ENCODE results near the gene PPIB.

PPIB gene

GRCh38 chr15:64151727-64152506 lies 10.9 kb downstream of the PPIB start, which contains the start of gene SNX22:
TSS of gene SNX22 (plus strand) at chr15:64151731. CDS start at chr15:64151776, 45 bp downstream.
- H3K4me3 ChIP-seq (ENCODE audit: low read depth, low read length), result peak within 1 kb of the TSS; percentile 81
- TF ChIP-seq, protein P1, sequence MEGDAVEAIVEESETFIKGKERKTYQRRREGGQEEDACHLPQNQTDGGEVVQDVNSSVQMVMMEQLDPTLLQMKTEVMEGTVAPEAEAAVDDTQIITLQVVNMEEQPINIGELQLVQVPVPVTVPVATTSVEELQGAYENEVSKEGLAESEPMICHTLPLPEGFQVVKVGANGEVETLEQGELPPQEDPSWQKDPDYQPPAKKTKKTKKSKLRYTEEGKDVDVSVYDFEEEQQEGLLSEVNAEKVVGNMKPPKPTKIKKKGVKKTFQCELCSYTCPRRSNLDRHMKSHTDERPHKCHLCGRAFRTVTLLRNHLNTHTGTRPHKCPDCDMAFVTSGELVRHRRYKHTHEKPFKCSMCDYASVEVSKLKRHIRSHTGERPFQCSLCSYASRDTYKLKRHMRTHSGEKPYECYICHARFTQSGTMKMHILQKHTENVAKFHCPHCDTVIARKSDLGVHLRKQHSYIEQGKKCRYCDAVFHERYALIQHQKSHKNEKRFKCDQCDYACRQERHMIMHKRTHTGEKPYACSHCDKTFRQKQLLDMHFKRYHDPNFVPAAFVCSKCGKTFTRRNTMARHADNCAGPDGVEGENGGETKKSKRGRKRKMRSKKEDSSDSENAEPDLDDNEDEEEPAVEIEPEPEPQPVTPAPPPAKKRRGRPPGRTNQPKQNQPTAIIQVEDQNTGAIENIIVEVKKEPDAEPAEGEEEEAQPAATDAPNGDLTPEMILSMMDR (IDR thresholded peaks at IDR 0.05; ENCODE audit: insufficient read depth, low read depth, low read length, missing control alignments), result no peak
- DNase-seq (ENCODE audit: low read depth), result peak; percentile 53

DNA sequence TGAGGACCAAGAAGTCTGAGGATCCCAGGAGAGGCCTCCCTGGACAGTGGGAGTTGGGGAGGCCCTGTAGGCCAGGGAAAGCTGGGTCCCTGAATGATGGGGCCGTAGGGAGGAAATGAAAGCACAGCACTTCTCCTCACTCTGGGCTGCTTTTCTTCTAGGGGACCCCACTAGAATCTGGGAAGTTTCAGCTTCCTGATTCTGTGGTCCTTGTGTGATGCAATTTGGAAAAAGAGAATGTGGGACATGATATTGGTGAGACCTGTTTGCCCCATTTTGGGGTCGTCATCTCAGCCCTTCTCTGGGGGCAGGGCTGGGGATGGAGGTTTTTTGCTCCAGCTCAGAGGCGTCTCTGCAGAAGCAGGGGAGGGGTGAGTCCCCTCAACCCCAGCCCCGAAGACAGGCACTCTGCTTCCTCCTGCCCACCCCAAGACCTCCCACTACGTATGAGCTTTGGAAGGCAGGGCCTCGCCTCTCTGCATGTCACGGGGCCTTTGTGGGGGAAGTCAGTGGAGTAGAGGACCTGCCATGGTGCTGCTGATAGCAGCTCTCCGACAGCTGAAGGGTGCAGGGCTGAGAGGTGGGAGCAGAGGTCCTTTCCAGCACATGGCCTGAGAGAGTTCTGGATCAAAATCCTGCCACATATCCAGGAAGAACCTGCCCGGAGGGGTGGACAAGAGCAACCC lies 12.8 kb downstream of the PPIB start:
- DNase-seq (ENCODE audit: low read depth), result no peak

DNA sequence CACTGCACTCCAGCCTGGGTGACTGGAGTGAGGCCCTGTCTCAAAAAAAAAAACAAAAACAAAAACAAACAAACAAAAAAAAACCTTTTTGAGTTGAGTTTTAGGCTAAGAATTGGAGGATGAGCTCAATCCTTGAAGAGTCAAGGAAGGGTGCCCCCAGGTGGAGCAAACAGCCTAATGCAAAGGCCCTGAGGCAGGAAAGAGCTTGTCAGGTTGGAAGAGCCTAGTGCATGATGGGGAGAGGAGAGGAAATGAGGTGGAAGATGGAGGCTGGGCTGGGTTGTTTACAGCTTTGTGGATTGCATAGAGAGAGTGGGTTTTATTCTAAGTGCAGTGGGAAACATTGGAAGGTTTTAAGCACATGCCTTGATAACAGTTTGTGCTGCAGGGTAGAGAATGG lies 13.4 kb downstream of the PPIB start:
- TF ChIP-seq, protein P1 (IDR thresholded peaks at IDR 0.05; ENCODE audit: insufficient read depth, low read depth, low read length, missing control alignments), result no peak
- peak; percentile 71 for DNase-seq (ENCODE audit: low read depth)
- H3K4me3 ChIP-seq (ENCODE audit: low read depth, low read length), result no peak overlapping the region

More for the DNA sequence above, 12.8 kb downstream of the PPIB start:
- TF ChIP-seq, protein P1 (IDR thresholded peaks at IDR 0.05; ENCODE audit: insufficient read depth, low read depth, low read length, missing control alignments), result no peak
- H3K4me3 ChIP-seq (ENCODE audit: low read depth, low read length), result no peak overlapping the region

DNA sequence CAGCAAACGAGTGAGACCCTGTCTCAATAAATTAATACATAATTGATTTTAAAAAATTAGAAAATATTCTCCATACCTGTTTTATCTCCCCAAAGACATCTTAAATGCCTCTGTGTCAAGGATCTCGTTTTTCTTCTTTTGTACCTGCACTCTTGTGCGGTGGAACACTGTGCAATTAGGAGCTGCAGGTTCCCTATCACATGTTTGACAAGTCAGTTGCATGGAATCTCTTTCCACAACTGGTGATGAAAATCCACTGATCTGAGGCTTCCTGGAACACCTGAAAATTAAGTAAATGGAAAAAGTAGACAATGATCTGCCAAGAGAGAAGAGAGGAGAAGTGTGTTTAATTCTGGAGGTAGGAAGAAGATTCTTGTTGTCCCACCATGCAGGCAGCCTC lies 14.2 kb downstream of the PPIB start:
- H3K4me3 ChIP-seq (ENCODE audit: low read depth, low read length), result no peak overlapping the region
- TF ChIP-seq, protein P1 (IDR thresholded peaks at IDR 0.05; ENCODE audit: insufficient read depth, low read depth, low read length, missing control alignments), result no peak
- no peak for DNase-seq (ENCODE audit: low read depth)

DNA sequence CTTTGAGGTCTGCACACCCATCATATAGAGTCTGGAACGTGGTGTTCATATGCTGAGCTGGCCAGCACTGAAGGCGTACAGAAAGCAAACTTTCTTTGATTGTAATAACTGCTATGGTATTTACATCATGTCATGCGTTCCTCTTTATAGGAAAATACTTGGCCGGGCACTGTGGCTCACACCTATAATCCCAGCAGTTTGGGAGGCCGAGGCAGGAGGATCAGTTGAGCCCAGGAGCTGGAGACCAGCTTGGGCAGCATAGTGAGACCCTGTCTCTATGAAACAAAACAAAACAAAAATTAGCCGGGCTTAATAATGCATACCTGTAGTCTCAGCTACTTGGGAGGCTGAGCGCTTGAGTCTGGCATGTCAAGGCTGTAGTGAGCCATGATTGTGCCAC lies 14.7 kb downstream of the PPIB start:
- no peak for DNase-seq (ENCODE audit: low read depth)

GRCh38 chr15:64146885-64147681 lies 15.7 kb downstream of the PPIB start:
- H3K4me3 ChIP-seq (ENCODE audit: low read depth, low read length), result no peak overlapping the region
- no peak for DNase-seq (ENCODE audit: low read depth)
- TF ChIP-seq, protein P1 (IDR thresholded peaks at IDR 0.05; ENCODE audit: insufficient read depth, low read depth, low read length, missing control alignments), result no peak

More for the DNA sequence above, 14.7 kb downstream of the PPIB start:
- no peak overlapping the region for H3K4me3 ChIP-seq (ENCODE audit: low read depth, low read length)
- TF ChIP-seq, protein P1 (IDR thresholded peaks at IDR 0.05; ENCODE audit: insufficient read depth, low read depth, low read length, missing control alignments), result no peak
